Measurements from ENCODE around the gene SYT12. TPM values are rescaled to one million over a fixed set of nuclear protein-coding genes. Genes with fewer than 3 reads are reported as not detected.

SYT12 gene
- total RNA-seq, 1 donor from 2014 or later = 6.3 TPM

- Histone ChIP-seq H3K36me3 (no peaks in the 10 kb centered on the region), H3K4me1 (no peaks in the 10 kb centered on the region), H3K9me3 (no peaks in the 10 kb centered on the region), H3K27ac (no peak overlapping the region), H3K27me3 (no peaks in the 10 kb centered on the region), H3K4me3 (no peak overlapping the region)
- intact Hi-C loops (cut with DNase I) = no loop called here
- TF ChIP-seq CTCF (IDR thresholded peaks at IDR 0.05) = no peak
- no peak for DNase-seq (ENCODE audit: low spot score in 2 of 2)
Observed at GRCh38 chr11:67076202-67076601, 53.3 kb downstream of the SYT12 start.

- DNase-seq (ENCODE audit: low spot score in 2 of 2) = no peak
- H3K36me3 ChIP-seq = no peaks in the 10 kb centered on the region
- no peak overlapping the region for H3K4me3 ChIP-seq
- no peak overlapping the region for H3K27ac ChIP-seq
- intact Hi-C loops (cut with DNase I) = no loop called here
- TF ChIP-seq CTCF (IDR thresholded peaks at IDR 0.05) = no peak
- H3K27me3 ChIP-seq = no peaks in the 10 kb centered on the region
- peaks cover 0 to 9% of the 10 kb centered on the region in 2 donors for H3K4me1 ChIP-seq
- H3K9me3 ChIP-seq = no peaks in the 10 kb centered on the region
Observed at GRCh38 chr11:67079065-67079705, 56.3 kb downstream of the SYT12 start.

GRCh38 chr11:67082071-67082791 lies 59.3 kb downstream of the SYT12 start:
- no peak for DNase-seq (ENCODE audit: low spot score in 2 of 2)
- intact Hi-C loops (cut with DNase I) = no loop called here
- no peak for TF ChIP-seq CTCF (IDR thresholded peaks at IDR 0.05)
- Histone ChIP-seq H3K27ac (no peak overlapping the region), H3K27me3 (no peaks in the 10 kb centered on the region), H3K4me1 (peaks cover 0 to 9% of the 10 kb centered on the region in 2 donors), H3K9me3 (no peaks in the 10 kb centered on the region), H3K4me3 (peak overlapping the region in 1 of 2 donors; percentile 44), H3K36me3 (no peaks in the 10 kb centered on the region)

- intact Hi-C loops (cut with DNase I) = loop anchor here (1.0 kb wide), 1 partner anchor 233 kb away; no protein-coding TSS in a partner anchor
- no peaks in the 10 kb centered on the region for H3K36me3 ChIP-seq
- H3K4me1 ChIP-seq = peaks cover 0 to 9% of the 10 kb centered on the region in 2 donors
- H3K27ac ChIP-seq = no peak overlapping the region
- no peak for TF ChIP-seq CTCF (IDR thresholded peaks at IDR 0.05)
- no peak overlapping the region for H3K4me3 ChIP-seq
- H3K9me3 ChIP-seq = no peaks in the 10 kb centered on the region
- DNase-seq (ENCODE audit: low spot score in 2 of 2) = no peak
- H3K27me3 ChIP-seq = no peaks in the 10 kb centered on the region
Observed at GRCh38 chr11:67083786-67084366, 60.9 kb downstream of the SYT12 start.

- H3K27me3 ChIP-seq = no peaks in the 10 kb centered on the region
Observed at GRCh38 chr11:67085617-67086016, 62.7 kb downstream of the SYT12 start.

More at GRCh38 chr11:67085617-67086016, 62.7 kb downstream of the SYT12 start:
- Histone ChIP-seq H3K36me3 (no peaks in the 10 kb centered on the region), H3K27ac (no peak overlapping the region), H3K4me1 (peaks cover 0 to 9% of the 10 kb centered on the region in 2 donors), H3K4me3 (no peak overlapping the region), H3K9me3 (no peaks in the 10 kb centered on the region)
- intact Hi-C loops (cut with DNase I) = no loop called here
- DNase-seq (ENCODE audit: low spot score in 2 of 2) = no peak
- no peak for TF ChIP-seq CTCF (IDR thresholded peaks at IDR 0.05)
